GM15510 (cell line): ENCODE results near the gene ASCC1.

Source experiments
- POLR2A ChIP-seq: IDR thresholded peaks from 3 replicates; pipeline ENCODE4 v1.6.1; 2011; ENCODE audit warnings: borderline replicate concordance; ENCODE audit not compliant: insufficient read length; ENCODE audit errors: extremely low read depth

The ASCC1 gene

DNA sequence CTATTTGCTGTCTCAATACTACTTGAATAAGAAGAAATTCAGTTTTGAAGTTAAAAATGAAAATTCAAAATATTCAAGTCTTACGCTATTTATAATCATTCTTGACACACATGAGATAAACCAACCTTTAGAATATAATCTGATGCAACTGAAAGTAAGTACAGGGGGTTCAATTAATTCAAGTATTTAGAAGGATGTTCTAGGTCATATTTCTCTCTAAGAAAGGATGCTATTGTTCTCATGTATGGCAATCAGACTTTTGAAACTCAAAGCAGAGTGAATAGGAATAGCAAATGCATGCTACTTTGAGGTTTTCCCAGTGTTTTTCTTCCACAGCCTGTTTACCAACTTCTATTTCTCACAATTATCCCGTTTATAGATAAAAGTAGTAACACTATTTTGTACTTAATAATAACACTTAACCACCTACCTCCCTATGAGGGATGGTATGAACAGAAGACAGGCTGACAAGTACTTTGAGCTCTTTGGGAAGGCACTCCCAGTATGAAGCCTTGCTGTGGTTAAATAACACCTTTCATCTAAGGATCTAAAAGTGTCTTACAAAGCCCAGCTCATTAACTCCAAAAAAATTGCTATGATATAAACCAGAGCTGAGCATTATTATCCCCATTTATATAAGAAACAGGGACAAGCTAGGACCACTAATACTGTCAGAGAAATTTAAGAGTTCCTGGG lies 109.8 kb downstream of the ASCC1 start:
- no peak for TF ChIP-seq POLR2A

DNA sequence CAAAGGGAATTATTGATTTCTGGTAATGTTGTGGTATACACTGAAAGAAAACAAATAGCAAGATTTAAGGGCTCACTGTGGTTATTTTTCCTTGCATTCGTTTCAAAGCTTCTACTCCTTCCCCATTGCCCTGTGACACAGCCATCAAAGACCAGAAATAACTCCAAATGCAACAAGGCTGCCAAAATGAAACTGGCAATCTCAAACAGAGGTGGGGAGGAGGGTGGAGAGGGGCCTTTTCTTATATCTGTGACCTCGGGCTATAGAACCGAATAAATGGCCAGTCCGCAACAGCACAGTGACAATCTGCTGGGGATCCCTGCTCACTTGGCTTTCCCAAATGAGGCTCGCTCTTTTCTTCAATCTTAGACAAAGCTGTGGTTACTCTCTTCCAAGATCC lies 110.4 kb downstream of the ASCC1 start:
- no peak for TF ChIP-seq POLR2A

DNA sequence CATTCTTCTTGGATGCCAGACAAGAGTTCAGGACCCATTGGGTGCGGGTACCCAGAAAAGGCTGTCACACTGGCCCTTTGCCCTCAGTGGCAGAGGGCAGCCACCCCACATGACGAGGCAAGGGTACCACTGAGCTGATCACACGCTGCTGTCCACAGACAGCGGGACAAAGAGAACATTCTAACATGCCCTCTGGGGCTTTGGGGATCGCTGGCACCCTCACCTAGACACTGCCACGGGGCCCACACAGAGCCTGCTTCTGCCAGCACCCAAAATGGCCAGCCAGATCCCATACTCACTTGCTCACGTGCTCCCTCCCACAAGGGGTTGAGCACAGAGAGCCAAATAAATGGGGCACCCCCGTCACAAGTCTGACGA lies 111.0 kb downstream of the ASCC1 start:
- no peak for TF ChIP-seq POLR2A

DNA sequence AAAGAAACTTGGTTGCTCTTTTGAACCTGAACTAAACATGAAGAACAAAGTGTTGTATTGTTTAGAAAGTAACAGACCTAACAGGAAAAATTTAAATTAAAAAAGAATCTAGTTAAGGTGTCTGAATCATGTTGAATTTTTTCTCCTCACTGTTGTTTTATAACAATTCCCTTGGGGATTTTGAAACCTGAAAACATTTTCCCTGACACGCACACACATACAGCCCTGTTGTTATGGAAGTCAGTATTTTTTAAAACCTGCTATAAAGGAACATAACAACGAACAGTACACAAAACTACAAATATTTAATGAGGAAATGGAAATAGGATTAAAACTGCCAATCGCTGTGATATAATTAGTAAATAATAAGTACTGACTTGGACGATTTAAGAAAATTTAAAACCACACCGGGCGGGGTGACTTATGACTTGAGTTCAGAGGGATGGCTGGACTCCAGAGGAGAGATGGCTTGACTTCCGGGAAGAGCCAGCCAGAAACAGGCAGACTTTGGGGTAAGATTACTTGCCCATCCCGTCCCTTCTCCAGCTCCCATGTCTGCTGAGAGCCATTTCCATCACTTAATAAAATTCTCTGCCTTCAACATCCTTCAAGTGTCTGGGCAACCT lies 111.5 kb downstream of the ASCC1 start:
- TF ChIP-seq POLR2A: no peak

DNA sequence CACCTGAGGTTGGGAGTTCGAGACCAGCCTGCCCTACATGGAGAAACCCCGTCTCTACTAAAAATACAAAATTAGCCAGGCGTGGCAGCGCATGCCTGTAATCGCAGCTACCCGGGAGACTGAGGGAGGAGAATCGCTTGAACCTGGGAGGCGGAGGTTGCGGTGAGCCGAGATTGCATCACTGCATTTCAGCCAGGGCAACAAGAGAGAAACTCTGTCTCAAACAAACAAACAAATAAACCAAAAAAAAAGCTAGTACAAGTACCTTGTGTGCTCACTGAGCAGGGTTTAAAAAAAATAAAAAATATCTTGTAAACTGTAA lies 116.5 kb downstream of the ASCC1 start:
- no peak for TF ChIP-seq POLR2A

DNA sequence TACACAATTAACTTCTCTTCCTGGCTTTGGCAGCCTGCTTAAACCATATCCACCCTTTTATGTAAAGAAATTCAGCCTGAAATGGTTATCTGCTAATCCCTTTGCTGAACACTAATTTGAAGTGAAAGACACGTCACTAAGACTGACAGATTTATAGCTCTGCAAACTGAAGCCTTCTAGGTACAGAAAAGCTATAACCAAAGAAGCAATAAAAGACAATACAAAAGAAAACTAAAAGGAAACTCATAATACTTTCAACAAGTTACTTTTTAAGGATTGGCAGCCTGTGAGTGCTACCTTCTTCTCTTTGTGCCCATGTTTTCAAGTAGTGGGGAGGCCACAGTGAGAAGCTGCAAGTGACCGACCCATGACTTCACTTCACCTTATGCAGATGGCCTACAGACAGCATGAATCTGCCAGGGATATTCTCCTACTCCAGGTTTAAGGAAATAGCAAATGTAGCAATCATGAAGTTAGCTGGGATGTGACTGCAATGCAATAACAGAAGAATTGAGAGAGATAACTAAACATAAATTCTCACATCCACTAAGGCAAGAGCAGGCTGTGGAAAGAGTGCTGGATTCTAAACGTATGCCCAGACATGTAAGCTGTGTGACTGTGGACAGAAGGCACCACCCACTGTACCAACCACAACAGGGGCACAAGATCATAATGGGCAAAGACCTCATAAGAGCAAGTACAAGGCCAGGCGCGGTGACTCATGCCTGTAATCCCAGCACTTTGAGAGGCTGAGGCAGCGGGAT lies 117.1 kb downstream of the ASCC1 start:
- no peak for TF ChIP-seq POLR2A

DNA sequence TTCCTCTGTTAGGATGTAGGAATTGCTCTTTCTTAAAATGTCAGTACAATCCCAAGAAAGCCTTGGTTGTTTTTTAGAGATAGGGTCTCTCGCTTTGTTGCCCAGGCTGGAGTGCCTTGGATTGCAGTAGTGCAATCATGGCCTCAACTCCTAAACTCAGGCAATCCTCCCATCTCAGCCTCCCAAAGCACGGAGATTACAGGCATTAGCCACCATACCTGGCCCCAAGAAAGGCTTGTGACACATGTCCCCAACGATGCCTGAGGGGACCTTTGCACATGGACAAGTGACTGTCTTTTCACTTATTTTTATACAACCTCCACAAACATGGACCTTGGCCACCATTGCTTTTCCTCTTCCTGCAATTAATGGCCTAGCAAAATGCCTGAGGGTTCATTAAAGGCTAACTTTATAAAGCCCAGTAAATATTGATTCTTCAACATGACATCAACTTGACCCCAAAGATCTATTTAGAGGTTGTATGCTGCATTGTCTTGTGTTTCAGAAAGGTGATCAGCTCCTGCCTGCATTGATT lies 117.7 kb downstream of the ASCC1 start:
- TF ChIP-seq POLR2A: no peak

DNA sequence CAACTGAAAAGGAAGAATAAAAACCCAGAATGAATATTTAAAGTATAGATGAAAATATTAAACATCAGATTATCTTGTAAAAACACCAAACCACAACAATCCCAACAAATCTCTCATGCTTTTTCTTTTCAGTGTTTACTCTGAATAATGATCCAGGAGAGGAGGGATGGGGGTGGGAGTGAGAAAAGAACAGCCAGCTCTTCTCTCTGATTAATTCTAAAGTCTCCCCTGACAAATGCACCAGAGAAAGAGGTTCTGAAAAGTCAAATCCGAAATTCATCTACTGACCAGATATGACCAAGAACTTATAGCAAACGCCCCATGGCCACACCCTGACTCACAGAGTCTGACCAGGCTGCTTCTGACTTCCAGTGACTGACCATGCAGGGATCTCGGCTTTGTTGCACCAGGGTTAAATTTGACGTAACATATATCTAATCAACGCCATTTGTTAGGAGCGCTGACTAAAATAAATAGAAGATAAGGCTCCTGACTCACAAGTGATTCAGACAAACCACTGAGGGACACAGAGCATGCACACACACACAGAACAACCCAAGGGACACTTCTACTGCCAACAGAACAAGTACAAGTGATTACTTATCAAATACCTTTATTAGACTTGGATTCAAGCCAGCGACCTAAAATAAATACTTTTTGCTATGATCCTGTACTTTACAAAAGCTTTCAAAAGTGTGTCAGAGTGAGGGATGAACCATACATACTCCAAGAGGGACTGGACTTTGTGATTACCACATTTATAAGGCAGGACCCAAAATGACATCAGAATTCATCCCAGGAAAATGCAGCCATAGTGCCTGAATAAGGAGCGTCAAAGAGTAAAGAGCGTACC lies 118.4 kb downstream of the ASCC1 start:
- TF ChIP-seq POLR2A: no peak

DNA sequence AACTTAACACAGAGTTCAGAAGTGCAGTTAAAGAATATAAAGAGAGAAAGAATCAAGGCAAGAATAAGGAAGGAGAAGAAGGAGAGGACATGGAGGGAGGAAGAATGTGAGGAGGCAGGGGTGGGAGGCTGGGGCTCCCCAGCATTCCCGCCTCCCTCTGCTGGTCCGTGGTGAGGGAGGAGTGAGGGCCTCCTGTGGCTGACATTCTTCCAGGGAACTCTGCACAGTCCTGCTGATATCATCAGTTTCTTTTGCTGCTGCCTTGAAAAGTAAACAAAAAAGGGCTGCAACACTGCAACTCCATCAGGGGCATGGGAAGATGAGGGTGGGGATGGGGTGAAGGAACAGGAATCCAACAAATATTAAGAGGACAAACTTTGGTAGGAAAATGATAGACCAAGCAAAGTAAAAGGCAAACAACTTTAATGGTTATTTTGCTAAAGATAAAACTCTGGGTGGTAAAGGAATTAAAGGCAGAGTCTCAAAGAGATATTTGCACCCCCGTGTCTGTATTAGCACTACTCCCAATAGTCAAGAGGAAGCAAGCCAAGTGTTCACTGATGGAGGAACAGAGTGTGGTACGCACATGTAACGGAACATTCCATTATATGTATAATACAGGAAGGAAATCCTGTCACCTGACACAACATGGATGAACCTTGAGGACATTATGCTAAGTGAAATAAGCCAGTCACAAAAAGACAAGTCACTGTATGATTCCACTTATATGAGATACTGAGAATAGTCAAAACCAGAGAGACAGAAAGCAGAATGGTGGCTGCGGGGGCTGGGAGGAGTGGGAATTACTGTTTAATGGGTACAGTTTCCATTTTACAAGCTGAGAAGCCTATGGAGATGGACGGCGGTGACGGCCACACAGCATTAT lies 119.7 kb downstream of the ASCC1 start:
- no peak for TF ChIP-seq POLR2A

DNA sequence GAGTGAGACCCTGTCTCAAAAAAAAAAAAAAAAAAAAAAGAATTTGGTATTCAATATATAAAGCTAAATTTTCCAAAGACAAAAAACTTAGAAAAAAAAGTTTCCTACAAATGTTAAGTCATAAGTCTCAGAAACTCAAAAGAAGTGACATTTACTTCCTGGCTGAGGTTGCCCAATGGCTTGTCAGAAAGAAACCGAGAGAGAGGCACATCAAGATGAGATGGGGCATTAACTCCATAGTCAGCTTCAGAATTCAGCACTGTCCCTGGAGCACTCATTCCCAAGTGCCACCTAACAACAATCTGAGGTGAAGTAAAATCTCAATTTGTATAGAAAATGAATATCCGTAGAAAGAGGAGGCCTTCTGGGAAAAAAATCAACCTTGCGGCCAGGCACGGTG lies 120.9 kb downstream of the ASCC1 start:
- no peak for TF ChIP-seq POLR2A

DNA sequence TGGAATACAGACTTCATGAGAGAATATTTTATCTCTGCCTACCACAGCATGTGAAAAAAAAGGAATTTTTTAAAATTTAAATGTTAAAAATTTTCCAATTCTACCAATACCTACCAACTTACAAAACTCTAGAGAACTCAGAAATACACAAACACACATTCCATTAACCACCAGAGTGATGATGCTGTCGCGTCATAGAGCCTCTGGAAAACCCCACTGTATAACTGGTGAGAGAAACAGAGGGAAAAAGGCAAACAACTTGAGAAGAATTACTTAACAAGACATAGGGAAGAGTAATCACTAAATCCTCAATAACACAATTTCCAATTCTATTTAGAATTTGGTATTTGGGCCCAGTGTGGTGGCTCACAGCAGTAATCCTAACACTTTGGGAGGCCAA lies 121.5 kb downstream of the ASCC1 start:
- TF ChIP-seq POLR2A: no peak

DNA sequence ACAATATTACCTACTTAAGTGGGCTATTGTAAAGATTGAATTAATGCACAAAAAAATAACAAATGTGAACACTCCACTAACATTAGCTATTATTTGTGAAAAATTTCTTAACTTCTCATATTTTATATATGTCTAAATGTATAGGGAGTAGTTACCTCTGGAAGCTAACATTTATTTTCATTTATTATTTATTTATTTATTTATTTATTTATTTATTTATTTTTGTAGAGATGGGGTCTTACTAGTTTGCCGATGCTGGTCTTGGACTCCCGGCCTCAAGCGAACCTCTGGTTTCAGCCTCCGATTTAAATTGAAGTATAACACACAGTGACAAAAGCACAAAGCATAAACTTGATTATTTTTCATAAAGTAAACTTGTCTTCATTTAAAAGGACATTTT lies 122.6 kb downstream of the ASCC1 start:
- TF ChIP-seq POLR2A: no peak

DNA sequence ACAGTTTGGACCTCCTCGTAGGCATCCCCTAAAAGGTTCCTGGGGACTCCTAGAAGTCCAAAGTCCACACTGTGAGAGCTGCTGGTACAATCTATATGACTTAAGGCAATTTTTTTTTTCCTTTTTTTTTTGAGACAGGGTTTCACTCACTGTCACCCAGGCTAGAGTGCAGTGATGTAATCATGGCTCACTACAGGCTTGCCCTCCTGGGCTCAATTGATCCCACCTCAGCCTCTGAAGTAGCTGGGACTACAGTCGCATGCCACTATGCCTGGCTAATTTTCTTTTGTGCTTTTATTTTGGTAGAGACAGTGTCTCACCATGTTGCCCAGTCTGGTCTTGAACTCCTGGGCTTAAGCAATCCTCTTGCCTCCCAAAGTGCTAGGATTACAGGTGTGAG lies 123.1 kb downstream of the ASCC1 start:
- TF ChIP-seq POLR2A: no peak
